SH-SY5Y (cell line): ENCODE results near the gene SLC1A3.

Source experiments
- GATA2 ChIP-seq: IDR thresholded peaks from 2 replicates; pipeline ENCODE4 v1.6.1; 2011; ENCODE audit warnings: mild to moderate bottlenecking, low read depth, low read length
- GATA3 ChIP-seq: IDR thresholded peaks from 2 replicates; pipeline ENCODE4 v1.6.1; 2011; ENCODE audit warnings: low read depth, mild to moderate bottlenecking, low read length, moderate library complexity

Gene SLC1A3

GRCh38 chr5:36651761-36652685 is 45.6 kb downstream of the SLC1A3 start:
- TF ChIP-seq GATA3 (no peak), GATA2 (no peak)

GRCh38 chr5:36653044-36653705 is 46.8 kb downstream of the SLC1A3 start:
- TF ChIP-seq GATA3 (no peak), GATA2 (no peak)

- TF ChIP-seq GATA2: no peak
- no peak for TF ChIP-seq GATA3
These were observed 48.2 kb downstream of the SLC1A3 start for GRCh38 chr5:36654564-36654963.

GRCh38 chr5:36655161-36655560 is 48.8 kb downstream of the SLC1A3 start:
- no peak for TF ChIP-seq GATA3
- TF ChIP-seq GATA2: no peak

- TF ChIP-seq GATA2 (no peak), GATA3 (no peak)
These were observed 50.1 kb downstream of the SLC1A3 start for GRCh38 chr5:36656556-36656955.

- no peak for TF ChIP-seq GATA3
- TF ChIP-seq GATA2: no peak
These were observed 51.2 kb downstream of the SLC1A3 start for GRCh38 chr5:36657563-36657995.

- TF ChIP-seq GATA2: no peak
- TF ChIP-seq GATA3: no peak
These were observed 51.8 kb downstream of the SLC1A3 start for GRCh38 chr5:36658038-36658756.

- TF ChIP-seq GATA2: no peak
- no peak for TF ChIP-seq GATA3
These were observed 53.0 kb downstream of the SLC1A3 start for GRCh38 chr5:36659411-36659810.

GRCh38 chr5:36660397-36661049 is 54.1 kb downstream of the SLC1A3 start:
- no peak for TF ChIP-seq GATA2

GRCh38 chr5:36661456-36662220 is 55.2 kb downstream of the SLC1A3 start:
- no peak for TF ChIP-seq GATA3
- no peak for TF ChIP-seq GATA2

GRCh38 chr5:36662291-36662851 is 56.0 kb downstream of the SLC1A3 start:
- TF ChIP-seq GATA2 (no peak), GATA3 (no peak)

GRCh38 chr5:36664766-36665165 is 58.4 kb downstream of the SLC1A3 start:
- TF ChIP-seq GATA2 (no peak), GATA3 (no peak)

- TF ChIP-seq GATA3 (no peak), GATA2 (no peak)
These were observed 59.2 kb downstream of the SLC1A3 start for GRCh38 chr5:36665628-36666027.
